Naive thymus-derived CD8-positive, alpha-beta T cell (primary cell): ENCODE measurements around the gene GRAP. TPM values are rescaled to one million over a fixed set of nuclear protein-coding genes. Genes with fewer than 3 reads are reported as not detected.
"Not testable (repeated sequence)": the region's sequence is repeated elsewhere in the genome, so short reads cannot be mapped to it uniquely, and the experiment has no call there.

ENCODE experiments used
- ATAC-seq, 2 donors: fragments of 150-1000 bp; cut with Tn5 transposase in 1 of 2; sonication (Bioruptor Pico), chemical (Tn5 transposase) in 1 of 2; 1 replicate in 1 of 2; 2 replicates in 1 of 2; pipeline ENCODE4 v1.10.0; 2021; ENCODE audit warnings: mild to moderate bottlenecking in 2 of 2, moderate library complexity in 2 of 2
- POLR2A ChIA-PET: fragments of 350-600 bp; sonication (Branson Sonifier 250); formaldehyde crosslinking; loops from one replicate; lab custom pipeline; 2021; ENCODE audit warnings: antibody characterized with exemption; lab: Charles Lee
- DNase-seq, 10 donors: peaks; one replicate each; pipeline versions ENCODE4 v3.0.0 to v3.0.0-alpha.2; 2020 to 2022
- H3K27ac Mint-ChIP-seq, 10 donors: one replicate each; pipeline ENCODE4 v1.8.0; 2020 to 2022; ENCODE audit warnings: mild to moderate bottlenecking in 10 of 10, mixed read lengths in 10 of 10, moderate library complexity in 4 of 10, inconsistent platforms in 1 of 10
- H3K27me3 Mint-ChIP-seq, 5 donors: one replicate each; pipeline ENCODE4 v1.8.0; 2021 to 2022; ENCODE audit warnings: mixed read lengths in 5 of 5
- H3K36me3 Mint-ChIP-seq, 3 donors: one replicate each; pipeline ENCODE4 v1.8.0; 2020 to 2022; ENCODE audit warnings: mixed read lengths in 3 of 3, mild to moderate bottlenecking in 2 of 3, inconsistent platforms in 1 of 3
- H3K4me1 Mint-ChIP-seq, 4 donors: one replicate each; pipeline ENCODE4 v1.8.0; 2021 to 2022; ENCODE audit warnings: mixed read lengths in 4 of 4
- H3K4me3 Mint-ChIP-seq, 10 donors: one replicate each; pipeline ENCODE4 v1.8.0; 2020 to 2022; ENCODE audit warnings: mild to moderate bottlenecking in 10 of 10, mixed read lengths in 10 of 10, moderate library complexity in 6 of 10, inconsistent platforms in 1 of 10
- H3K9me3 Mint-ChIP-seq, 9 donors: one replicate each; pipeline ENCODE4 v1.8.0; 2020 to 2022; ENCODE audit warnings: mixed read lengths in 9 of 9, mild to moderate bottlenecking in 3 of 9, inconsistent platforms in 1 of 9, moderate library complexity in 1 of 9
- polyA plus RNA-seq, 3 donors: library from polyadenylated mRNA; unstranded; fragments of 300-500 nt; fragmentation: Illumina TruSeq; gene quantifications; one replicate each; pipeline ENCODE4 v1.2.3, GENCODE V29; 2021
- total RNA-seq, 8 experiments: library from RNA in 2 of 8; stranded (reverse) in 2 of 8; gene quantifications; one replicate each; pipeline ENCODE4 v1.2.3 and lab custom pipeline; 2021 to 2026

Gene GRAP
- total RNA-seq (10 to 100 TPM; 65.6 to 69.9 TPM), polyA plus RNA-seq (10 to 100 TPM; 32.7 to 99.6 (median 73.1) TPM), total RNA-seq (lab: John Stamatoyannopoulos, UW) (16.3 to 158 (median 45.6) reads per million in 6 experiments)

- DNase-seq, POLR2A ChIA-PET, H3K4me3 Mint-ChIP-seq, H3K27me3 Mint-ChIP-seq, H3K36me3 Mint-ChIP-seq, H3K27ac Mint-ChIP-seq, H3K9me3 Mint-ChIP-seq, H3K4me1 Mint-ChIP-seq: not testable (repeated sequence)
- ATAC-seq = peak; percentile 83 to 90
These were observed at the start of gene GRAP for GRCh38 chr17:19046782-19047375. TSS of gene GRAP (minus strand) at chr17:19046957. CDS start at chr17:19046926, 31 bp downstream.

DNA sequence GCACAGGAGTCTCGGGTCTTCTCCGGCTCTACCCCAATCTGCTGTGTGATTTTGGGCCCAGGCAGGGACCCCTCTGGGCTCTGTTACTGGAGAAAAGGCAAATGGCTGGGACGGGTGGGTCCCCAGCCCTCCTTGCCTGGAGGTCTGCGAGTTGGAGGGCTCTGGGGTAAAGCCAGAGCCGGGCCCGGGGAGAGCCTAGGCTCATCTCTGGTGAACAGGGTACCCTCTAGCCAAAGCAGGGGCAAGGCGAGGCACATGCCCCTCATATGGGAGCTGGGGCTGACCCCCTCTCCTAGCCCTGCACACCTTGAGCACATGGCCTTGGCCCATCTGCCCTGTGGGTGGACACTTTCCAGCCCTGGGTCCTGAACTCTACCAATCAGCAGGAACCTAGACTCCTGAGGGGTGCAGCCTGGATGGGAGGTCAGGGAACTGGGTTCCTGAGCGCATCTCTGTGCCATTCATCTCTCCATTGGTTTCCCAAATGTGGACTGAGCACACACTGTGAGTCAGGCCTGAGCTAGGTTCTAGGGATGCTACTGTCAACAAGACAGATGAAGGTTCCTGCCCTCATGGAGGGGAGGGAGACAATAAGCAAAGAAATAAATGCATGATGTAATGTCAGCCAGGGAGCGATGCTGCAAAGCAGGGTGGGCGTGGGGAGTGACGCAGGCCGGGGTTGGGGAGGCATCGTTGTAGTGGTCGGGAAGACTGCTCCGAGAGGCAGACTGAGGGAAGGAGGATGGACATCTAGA, 47.1 kb upstream of the GRAP start:
- H3K27ac Mint-ChIP-seq, H3K9me3 Mint-ChIP-seq, POLR2A ChIA-PET, H3K4me3 Mint-ChIP-seq, ATAC-seq, H3K4me1 Mint-ChIP-seq, H3K36me3 Mint-ChIP-seq, DNase-seq, H3K27me3 Mint-ChIP-seq: not testable (repeated sequence)

DNA sequence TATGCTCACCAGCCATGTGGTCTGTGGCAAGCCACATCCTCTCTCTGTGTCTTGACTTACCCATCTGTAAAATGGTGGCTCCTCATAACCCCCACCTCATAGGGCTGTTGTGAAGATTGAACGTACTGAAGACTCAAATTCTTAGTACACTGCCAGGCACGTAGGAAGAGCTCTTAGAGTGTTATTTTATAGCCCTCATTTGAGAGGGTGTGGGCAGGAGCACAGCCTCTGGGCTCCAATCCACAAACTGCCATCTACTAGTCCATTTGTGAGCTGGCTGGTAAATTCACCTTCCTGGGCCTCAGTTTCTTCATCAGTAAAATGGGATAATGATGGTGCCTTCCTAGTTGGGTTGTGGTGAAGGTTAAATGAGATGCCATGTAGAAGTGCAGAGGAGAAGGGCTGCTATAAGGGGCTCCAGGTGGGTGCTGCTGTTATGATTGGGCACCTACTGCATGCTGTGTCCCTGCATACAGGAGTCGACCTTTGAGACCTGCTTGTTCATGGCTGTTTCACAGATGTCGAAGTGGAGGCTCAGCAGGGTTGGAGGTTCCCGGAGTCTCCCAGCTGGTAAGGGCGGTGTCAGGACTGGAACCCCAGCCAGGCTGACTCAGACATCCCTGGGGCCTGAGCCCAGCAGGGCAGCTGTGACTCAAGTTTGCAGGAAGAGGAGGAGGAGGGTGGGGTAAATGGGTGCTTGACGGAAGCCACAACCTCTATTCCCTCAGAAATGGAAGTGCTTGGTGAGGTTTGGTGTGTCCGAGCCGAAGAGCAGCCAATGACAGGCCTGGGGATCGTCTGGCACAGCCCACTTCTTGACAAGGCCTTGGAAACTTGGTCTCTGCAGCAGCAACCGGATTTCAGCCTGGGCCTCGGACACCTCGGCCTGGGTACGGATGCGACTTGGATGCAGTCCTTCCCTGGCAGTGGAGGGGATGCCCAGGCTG, 46.3 kb upstream of the GRAP start:
- H3K36me3 Mint-ChIP-seq, POLR2A ChIA-PET, H3K27me3 Mint-ChIP-seq, H3K4me3 Mint-ChIP-seq, H3K27ac Mint-ChIP-seq, DNase-seq, H3K4me1 Mint-ChIP-seq, ATAC-seq, H3K9me3 Mint-ChIP-seq: not testable (repeated sequence)

- H3K36me3 Mint-ChIP-seq, H3K4me1 Mint-ChIP-seq: not testable (repeated sequence)
- ATAC-seq = peak; percentile 76 to 80
These were observed 43.5 kb upstream of the GRAP start for GRCh38 chr17:19090058-19090772.

GRCh38 chr17:19088804-19089685, 42.3 kb upstream of the GRAP start:
- ATAC-seq = peak in 1 of 2 donors; percentile 31
- H3K27me3 Mint-ChIP-seq, H3K36me3 Mint-ChIP-seq, H3K27ac Mint-ChIP-seq, H3K9me3 Mint-ChIP-seq, POLR2A ChIA-PET, H3K4me3 Mint-ChIP-seq, H3K4me1 Mint-ChIP-seq, DNase-seq: not testable (repeated sequence)

More at GRCh38 chr17:19090058-19090772, 43.5 kb upstream of the GRAP start:
- H3K4me3 Mint-ChIP-seq, H3K27me3 Mint-ChIP-seq, POLR2A ChIA-PET, H3K9me3 Mint-ChIP-seq, H3K27ac Mint-ChIP-seq, DNase-seq: not testable (repeated sequence)

- H3K36me3 Mint-ChIP-seq, DNase-seq, H3K27me3 Mint-ChIP-seq, H3K4me3 Mint-ChIP-seq, H3K4me1 Mint-ChIP-seq, POLR2A ChIA-PET, H3K27ac Mint-ChIP-seq, ATAC-seq, H3K9me3 Mint-ChIP-seq: not testable (repeated sequence)
These were observed 30.6 kb upstream of the GRAP start for GRCh38 chr17:19077386-19077785.

DNA sequence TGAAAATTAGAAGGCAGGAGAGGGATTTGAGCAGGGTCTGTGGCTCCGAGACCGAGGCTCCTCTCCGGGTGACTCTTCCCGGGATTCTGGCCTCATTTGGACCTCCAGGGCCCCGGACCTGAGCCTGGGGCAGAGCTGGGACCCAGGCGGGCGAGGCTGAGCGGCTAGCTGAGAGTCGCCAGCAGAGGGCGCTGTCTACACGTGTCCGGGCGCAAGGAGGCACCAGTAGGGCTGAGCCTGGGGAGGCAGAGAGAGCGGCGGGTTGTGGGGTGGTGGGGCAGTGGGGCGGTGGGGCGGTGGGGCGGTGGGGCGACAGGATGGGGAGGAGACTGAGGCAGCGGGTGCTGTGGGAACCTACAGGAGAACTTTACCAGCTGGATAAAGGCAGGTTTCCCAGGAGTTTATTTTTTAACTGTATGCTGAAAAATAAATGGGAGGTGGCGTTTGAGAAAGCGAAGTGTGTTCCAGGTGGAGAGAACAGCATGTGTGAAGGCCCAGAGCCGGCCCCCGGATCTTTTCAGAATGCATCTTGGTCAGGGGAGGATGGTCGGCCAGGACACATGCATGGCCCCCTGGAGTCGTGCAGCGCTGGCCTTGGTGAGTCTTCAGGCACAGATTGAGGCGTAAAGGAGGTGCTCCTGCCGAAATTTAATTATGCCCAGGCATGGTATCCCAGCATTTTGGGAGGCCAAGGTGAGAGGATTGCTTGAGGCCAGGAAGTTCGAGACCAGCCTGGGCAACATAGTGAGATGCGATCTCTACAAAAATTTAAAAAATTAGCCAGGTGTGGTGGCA, 29.8 kb upstream of the GRAP start:
- H3K36me3 Mint-ChIP-seq, H3K4me1 Mint-ChIP-seq, H3K4me3 Mint-ChIP-seq, H3K9me3 Mint-ChIP-seq, POLR2A ChIA-PET, H3K27ac Mint-ChIP-seq, H3K27me3 Mint-ChIP-seq: not testable (repeated sequence)
- ATAC-seq = peak; percentile 98 to 100
- peak in 6 of 10 donors; percentile 4 to 63 (median 32) for DNase-seq

DNA sequence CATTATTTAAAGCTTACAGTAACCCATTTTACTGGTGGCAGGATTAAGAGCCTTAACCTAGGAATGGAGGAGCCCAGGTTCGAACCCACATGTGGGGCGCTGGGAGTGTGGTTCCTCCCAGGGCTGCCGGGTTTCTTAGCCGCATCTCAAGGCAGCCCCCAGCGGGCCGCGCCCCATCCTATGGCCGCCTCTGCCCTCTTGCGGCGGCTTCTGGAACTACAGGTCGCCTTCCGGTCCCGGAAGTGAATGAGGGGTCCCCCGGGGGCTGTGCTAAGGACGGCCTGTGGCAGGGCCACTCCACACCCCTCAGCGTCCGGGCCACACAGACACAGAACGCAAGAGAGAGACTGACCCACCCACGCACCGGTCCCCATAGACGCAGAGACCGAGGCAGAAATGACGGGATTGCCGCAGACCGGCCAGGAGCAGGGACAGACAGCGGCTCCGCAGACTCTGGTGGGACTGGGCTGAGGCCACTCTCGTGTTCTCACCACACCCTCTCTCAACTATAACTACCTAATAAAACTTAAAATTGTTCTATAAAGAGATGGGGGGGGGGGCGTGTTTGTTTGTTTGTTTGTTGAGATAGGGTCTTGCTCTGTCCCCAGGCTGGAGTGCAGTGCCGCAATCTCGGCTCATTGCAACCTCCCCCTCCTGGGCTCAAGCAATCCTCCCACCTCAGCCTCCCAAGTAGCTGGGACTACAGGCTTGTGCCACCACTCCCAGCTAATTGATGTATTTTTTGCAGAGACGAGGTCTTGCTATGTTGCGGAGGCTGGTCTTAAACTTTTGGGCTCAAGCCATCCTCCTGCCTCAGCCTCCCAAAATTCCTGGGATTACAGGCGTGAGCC, 23.8 kb upstream of the GRAP start:
- POLR2A ChIA-PET, H3K9me3 Mint-ChIP-seq, H3K27me3 Mint-ChIP-seq, H3K4me1 Mint-ChIP-seq, DNase-seq, H3K4me3 Mint-ChIP-seq, H3K27ac Mint-ChIP-seq, H3K36me3 Mint-ChIP-seq: not testable (repeated sequence)
- ATAC-seq = peak; percentile 96 to 98

DNA sequence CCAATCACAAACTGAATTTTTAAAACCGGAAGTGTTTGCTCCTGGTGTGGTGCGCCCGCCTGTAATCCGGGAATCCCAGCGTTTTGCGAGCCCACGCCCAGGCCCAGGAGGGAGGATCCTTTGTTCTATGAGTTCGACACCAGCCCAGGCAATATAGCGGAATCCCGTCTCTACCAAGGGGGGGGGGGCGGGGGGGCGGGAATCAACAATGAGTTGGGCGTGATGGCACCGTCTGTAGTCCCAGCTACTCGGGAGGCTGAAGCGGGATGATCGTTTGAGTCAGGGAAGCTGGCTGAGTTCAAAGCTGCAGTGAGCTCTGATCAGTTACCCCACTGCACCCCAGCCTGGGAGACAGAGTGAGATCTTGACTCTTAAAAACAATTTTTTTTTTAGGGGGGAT, 17.6 kb upstream of the GRAP start:
- POLR2A ChIA-PET = not testable (repeated sequence)

DNA sequence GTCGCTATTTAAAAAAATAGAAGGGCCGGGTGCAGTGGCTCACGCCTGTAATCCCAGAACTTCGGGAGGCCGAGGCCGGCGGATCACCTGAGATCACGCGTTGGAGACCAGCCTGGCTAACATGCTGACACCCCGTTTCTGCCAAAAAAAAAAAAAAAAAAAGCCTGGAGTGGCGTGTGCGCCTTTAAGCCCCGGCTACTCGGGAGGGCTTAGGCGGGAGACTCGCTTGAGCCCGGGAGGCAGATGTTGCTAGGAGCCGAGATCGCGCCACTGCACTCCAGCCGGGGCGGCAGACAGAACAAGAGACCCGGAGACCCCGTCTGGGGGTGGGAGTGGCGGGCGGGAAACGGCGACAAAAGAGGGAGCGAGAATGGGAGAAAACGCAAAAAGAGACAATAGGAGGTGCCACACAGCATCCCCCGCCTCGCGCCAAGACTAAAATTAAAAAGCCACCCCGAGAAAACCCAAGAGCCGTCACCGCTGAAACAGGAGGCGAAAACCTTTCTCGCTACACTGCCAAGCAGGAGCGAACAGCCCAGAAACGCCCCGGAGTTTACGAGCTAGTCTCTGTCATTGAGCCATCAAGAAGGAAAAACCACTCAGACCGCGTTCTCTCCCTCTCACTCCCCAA, 16.7 kb upstream of the GRAP start:
- ATAC-seq (peak; percentile 26 to 46), DNase-seq (peak; percentile 51 to 93 (median 80))
- H3K27me3 Mint-ChIP-seq, H3K36me3 Mint-ChIP-seq, POLR2A ChIA-PET, H3K4me1 Mint-ChIP-seq, H3K9me3 Mint-ChIP-seq: not testable (repeated sequence)
- Mint-ChIP-seq H3K4me3 (peak overlapping the region; percentile 56 to 93 (median 76)), H3K27ac (peak overlapping the region; percentile 64 to 97 (median 86))

More for the DNA sequence above, 17.6 kb upstream of the GRAP start:
- not testable (repeated sequence) for H3K4me1 Mint-ChIP-seq, H3K36me3 Mint-ChIP-seq, ATAC-seq, H3K27me3 Mint-ChIP-seq, DNase-seq, H3K27ac Mint-ChIP-seq, H3K9me3 Mint-ChIP-seq
- peak overlapping the region in 5 of 10 donors; percentile 38 to 54 (median 48) for H3K4me3 Mint-ChIP-seq
